Measurements from ENCODE around the gene NMNAT2.

NMNAT2 gene

GRCh38 chr1:183308719-183309118, 109.5 kb downstream of the NMNAT2 start:
- DNase-seq = no peak

DNA sequence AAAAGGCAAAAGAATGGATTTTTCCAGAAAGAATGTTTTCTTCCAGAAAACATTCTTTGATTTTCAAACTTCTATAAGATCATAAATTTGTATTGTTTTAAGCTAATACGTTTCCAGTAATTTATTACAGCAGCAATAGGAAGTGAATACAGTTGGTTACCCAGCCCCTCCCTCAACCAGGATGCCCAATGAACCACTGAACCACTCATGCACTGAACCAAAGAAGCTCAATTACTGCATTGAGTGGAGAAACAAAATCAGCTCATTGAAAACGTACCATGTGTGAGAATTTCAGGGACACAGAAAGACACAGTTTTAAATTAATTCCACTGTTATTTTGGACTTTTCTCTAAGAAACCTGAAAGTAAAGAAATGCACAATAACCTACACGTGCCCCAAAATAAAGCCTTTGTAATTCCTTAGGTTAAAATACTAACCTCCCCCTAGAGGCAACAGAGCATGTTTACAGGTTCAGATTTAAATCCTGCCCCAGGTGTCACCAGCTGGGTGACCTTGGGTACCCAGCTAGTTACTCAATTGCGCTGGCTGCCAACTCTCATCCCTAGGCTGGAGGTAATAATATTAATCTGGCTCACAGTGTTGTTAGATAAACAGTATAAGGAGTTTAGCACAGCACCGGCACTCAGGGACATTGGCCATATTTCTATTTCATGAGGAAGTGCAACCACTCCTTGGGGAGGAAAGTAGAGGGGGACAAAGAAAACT, 111.7 kb downstream of the NMNAT2 start:
- DNase-seq = no peak

- no peak for DNase-seq
Measured at GRCh38 chr1:183304440-183305107, 113.6 kb downstream of the NMNAT2 start.

DNA sequence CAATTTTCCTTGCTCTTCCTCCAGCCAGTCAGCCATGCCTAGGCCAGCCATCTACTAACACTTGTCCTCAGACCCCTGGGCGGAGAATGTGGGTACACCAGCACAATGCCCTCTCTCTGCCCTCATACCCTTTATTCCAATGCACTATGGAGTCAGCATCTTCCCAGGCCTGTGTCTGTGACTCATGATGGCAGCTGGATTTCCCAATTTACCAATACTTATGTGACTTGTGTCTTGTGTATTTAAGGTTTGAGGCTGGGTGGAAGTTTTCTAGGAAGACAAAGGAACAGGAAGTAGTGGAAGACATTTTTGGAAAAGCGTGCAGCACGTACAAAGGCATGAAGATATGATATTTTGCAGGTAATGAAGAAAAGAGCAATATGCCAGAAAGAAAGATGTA, 114.3 kb downstream of the NMNAT2 start:
- DNase-seq = no peak

GRCh38 chr1:183303323-183303645, 114.9 kb downstream of the NMNAT2 start:
- DNase-seq = no peak

GRCh38 chr1:183302452-183303322, 115.5 kb downstream of the NMNAT2 start:
- DNase-seq = no peak

GRCh38 chr1:183301239-183301638, 116.9 kb downstream of the NMNAT2 start:
- DNase-seq = no peak

GRCh38 chr1:183300828-183301227, 117.4 kb downstream of the NMNAT2 start:
- DNase-seq = no peak

DNA sequence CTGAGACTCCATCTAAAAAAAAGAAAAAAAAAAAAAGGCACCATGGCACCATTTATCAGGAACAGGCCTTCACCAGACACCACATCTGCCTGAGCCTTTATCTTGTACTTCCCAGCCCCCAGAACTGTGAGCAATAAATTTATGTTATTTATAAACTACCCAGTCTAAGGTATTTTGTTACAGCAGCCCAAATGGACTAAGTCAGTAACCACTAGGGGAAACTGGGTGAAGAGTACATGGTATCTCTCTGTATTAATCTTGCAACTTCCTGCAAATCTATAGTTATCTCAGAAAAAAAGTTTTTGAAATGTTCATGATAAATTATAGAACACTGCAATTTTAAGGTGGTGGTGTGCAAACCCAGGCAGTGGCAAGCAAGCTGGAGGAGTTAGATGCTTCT, 117.8 kb downstream of the NMNAT2 start:
- DNase-seq = no peak

DNA sequence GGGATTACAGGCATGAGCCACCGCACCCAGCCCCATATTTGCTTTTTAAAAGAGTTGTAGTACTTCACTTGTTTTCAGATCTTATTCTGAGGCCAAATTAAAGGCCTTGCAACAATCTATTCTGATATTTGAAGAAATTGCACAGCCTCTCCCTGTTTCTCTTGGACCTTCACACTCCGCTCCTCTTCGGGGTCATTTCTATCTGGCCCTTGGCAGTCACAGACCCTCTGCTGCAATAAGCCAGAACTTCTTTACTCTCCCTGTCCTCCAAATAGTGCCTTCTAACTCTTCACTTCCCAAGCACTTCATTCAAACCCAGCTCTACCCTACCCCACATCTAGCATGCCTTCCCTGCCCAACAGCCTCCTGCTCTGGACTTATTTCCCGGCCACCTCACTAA, 121.4 kb downstream of the NMNAT2 start:
- DNase-seq = no peak

DNA sequence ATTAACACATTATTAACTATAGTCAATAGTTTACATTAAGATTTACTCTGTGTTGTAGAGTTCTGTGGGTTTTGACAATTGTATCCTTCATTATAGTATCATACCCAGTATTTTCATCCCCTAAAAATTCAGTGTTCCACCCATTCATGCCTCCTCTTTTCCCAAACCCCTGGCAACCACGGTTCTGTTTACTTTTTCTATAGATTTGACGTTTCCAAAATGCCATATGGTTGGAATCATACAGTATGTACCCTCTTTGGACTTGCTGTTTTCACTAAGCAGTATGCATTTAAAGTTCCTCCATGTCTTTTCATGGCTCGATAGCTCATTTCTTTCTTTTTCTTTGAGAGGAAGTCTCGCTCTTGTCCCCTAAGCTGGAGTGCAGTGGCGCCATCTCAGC, 122.7 kb downstream of the NMNAT2 start:
- DNase-seq = no peak

DNA sequence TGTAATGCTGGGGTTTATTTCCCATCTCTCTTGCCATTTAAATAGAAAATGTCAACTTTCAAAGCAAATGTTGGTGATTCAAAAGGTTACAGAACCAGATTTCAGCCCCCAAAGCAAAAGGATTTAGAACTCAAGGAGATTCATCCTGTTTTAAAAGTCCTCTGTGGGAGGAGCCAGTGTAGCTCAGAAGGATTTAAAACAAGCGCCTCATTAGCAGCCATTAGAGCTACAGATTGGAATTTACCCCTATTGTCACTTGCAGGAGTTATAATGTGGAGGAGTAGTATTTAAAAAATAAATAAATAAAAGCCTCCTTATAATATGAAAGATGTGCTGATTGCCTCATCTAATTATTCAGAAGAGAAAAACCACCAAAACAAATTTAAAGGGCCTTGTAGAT, 124.3 kb downstream of the NMNAT2 start:
- DNase-seq = no peak

- DNase-seq = no peak
Measured at GRCh38 chr1:183293241-183293640, 124.9 kb downstream of the NMNAT2 start.

GRCh38 chr1:183291802-183292514, 126.2 kb downstream of the NMNAT2 start:
- DNase-seq = no peak

DNA sequence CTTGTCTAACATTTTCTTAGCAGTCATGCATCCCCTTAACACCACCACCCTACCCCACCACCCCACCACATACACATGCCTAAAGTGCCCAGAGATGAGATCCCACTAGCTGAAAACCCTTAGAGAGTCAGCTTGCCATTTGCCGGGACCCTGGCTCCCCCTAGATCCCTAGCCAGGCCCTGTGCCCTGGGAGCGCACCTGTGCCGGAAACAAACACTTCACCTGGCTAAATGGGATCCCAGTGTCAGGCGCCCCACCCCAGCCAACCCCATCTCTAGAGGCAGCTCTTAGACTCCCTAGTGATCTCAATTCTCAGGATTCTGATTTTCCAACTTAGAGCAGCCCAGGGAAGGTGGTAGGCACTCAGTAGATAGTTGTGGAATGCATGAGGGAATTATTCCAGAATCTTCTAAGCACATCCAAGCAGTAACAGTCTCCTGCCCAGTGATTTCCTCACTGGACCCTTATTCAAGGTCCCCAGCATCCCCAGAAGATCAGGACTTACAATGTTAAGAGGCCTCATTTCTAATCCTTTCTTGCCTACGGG, 126.9 kb downstream of the NMNAT2 start:
- no peak for DNase-seq

GRCh38 chr1:183290628-183291027, 127.6 kb downstream of the NMNAT2 start:
- no peak for DNase-seq

DNA sequence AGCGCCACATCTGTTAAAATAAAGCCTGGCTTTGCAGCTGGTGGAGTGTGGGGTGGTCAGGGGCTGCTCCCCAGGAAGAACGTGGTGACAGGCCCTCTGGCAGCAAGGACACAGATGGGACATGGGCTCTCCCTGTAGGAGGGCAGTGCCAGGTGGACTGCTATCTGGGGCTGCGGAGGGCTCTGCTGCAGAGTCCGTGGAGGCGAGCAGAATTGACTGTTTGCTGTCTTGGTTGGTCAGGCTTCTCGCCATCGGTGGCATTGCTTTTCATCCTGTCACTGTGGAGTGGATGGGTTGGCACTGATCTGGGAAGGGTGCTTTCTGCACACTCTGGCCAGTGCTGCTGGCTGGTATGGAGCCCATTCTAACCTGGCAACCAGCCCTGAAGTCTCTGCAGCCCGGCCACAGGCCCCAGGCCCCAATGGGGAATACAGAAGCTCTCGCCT, 129.1 kb downstream of the NMNAT2 start:
- no peak for DNase-seq

GRCh38 chr1:183288583-183288982, 129.6 kb downstream of the NMNAT2 start:
- no peak for DNase-seq

DNA sequence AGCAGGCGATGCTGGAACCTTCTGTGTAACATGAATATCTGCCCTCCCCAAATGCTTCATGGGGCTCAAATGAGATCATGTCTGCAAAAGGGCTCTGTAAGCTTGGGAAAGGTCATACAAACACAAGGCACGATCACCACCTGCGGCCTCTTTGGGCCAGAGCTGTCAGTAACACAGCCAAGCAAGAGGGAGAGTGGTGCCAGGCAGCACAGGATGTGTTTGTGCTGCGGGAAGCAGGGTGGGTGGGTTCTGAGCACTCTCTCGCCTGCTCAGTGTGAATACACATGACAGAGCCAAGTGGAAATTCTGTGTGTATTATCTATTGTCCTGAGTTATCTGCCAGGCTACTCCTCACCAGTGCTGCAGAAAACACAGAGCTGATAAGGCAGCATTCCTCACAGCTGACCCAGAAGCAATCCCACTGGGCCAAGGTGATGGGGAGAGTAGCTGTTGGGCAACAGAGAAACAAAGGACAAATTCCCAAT, 130.9 kb downstream of the NMNAT2 start:
- no peak for DNase-seq

GRCh38 chr1:183285746-183286145, 132.4 kb downstream of the NMNAT2 start:
- no peak for DNase-seq

GRCh38 chr1:183285256-183285655, 132.9 kb downstream of the NMNAT2 start:
- DNase-seq = no peak

- DNase-seq = no peak
Measured at GRCh38 chr1:183284086-183284485, 134.1 kb downstream of the NMNAT2 start.

- DNase-seq = no peak
Measured at GRCh38 chr1:183283286-183283685, 134.9 kb downstream of the NMNAT2 start.

Measured in activated naive CD4-positive, alpha-beta T cell treated with Interleukin-2 at 50 U/mL for 16 hours (primary cell).